Skin of body (tissue), 2 donors: ENCODE measurements around the gene SULT1C4. TPM values are rescaled to one million over a fixed set of nuclear protein-coding genes. Genes with fewer than 3 reads are reported as not detected.
"Not testable (repeated sequence)": the region's sequence is repeated elsewhere in the genome, so short reads cannot be mapped to it uniquely, and the experiment has no call there.

Source experiments
- DNase-seq: peaks from one replicate; lab custom pipeline; 2025; lab: John Stamatoyannopoulos, UW
- total RNA-seq: library from RNA; depleted of rRNA; stranded (reverse); fragments of >200 nt; gene quantifications from one replicate; pipeline ENCODE4 v1.2.3, GENCODE V29; 2014

SULT1C4 gene
- total RNA-seq, result 14.7 TPM

- peak; percentile 82 for DNase-seq
Observed at GRCh38 chr2:108377815-108378630, at the start of gene SULT1C4. Gene SULT1C4 (plus strand): TSS chr2:108377954. CDS start chr2:108378338, 384 bp downstream.

- DNase-seq, result no peak
Observed at GRCh38 chr2:108329771-108330170, 48.0 kb upstream of the SULT1C4 start.

GRCh38 chr2:108330979-108331378 is 46.8 kb upstream of the SULT1C4 start:
- DNase-seq, result peak; percentile 71

GRCh38 chr2:108345951-108346350 is 31.8 kb upstream of the SULT1C4 start:
- no peak for DNase-seq

GRCh38 chr2:108346827-108347226 is 30.9 kb upstream of the SULT1C4 start:
- no peak for DNase-seq

GRCh38 chr2:108347786-108348185 is 30.0 kb upstream of the SULT1C4 start:
- DNase-seq, result no peak

GRCh38 chr2:108348816-108349570 is 28.8 kb upstream of the SULT1C4 start:
- no peak for DNase-seq

- DNase-seq, result no peak
Observed at GRCh38 chr2:108349571-108349928, 28.2 kb upstream of the SULT1C4 start.

GRCh38 chr2:108351889-108352288 is 25.9 kb upstream of the SULT1C4 start:
- no peak for DNase-seq

GRCh38 chr2:108354136-108354535 is 23.6 kb upstream of the SULT1C4 start:
- no peak for DNase-seq

GRCh38 chr2:108355906-108356734 is 21.6 kb upstream of the SULT1C4 start:
- DNase-seq, result no peak

GRCh38 chr2:108359336-108359735 is 18.4 kb upstream of the SULT1C4 start:
- not testable (repeated sequence) for DNase-seq

GRCh38 chr2:108360776-108361468 is 16.8 kb upstream of the SULT1C4 start:
- no peak for DNase-seq

- DNase-seq, result no peak
Observed at GRCh38 chr2:108363024-108363907, 14.5 kb upstream of the SULT1C4 start.

- DNase-seq, result no peak
Observed at GRCh38 chr2:108363908-108364225, 13.9 kb upstream of the SULT1C4 start.

GRCh38 chr2:108364676-108365297 is 13.0 kb upstream of the SULT1C4 start:
- DNase-seq, result no peak

GRCh38 chr2:108365656-108366055 is 12.1 kb upstream of the SULT1C4 start:
- no peak for DNase-seq

- no peak for DNase-seq
Observed at GRCh38 chr2:108367014-108367413, 10.7 kb upstream of the SULT1C4 start.

- peak; percentile 15 for DNase-seq
Observed at GRCh38 chr2:108367561-108368175, 10.1 kb upstream of the SULT1C4 start.
